Measurements from ENCODE around the gene RALGPS2.
A peak's percentile ranks its signal among the peaks of the same experiment; 100 is the strongest.
"Not testable (repeated sequence)": the region's sequence is repeated elsewhere in the genome, so short reads cannot be mapped to it uniquely, and the experiment has no call there.

Gene RALGPS2

GRCh38 chr1:178946855-178947676, 222.0 kb downstream of the RALGPS2 start:
- DNase-seq = no peak

GRCh38 chr1:178947677-178947981, 222.6 kb downstream of the RALGPS2 start:
- DNase-seq = no peak

- DNase-seq = no peak
These were observed 223.6 kb downstream of the RALGPS2 start for GRCh38 chr1:178948676-178949075.

- DNase-seq = not testable (repeated sequence)
These were observed 224.8 kb downstream of the RALGPS2 start for GRCh38 chr1:178949866-178950265.

- no peak for DNase-seq
These were observed 226.6 kb downstream of the RALGPS2 start for GRCh38 chr1:178951600-178951999.

GRCh38 chr1:178953034-178953433, 228.0 kb downstream of the RALGPS2 start:
- no peak for DNase-seq

- no peak for DNase-seq
These were observed 228.7 kb downstream of the RALGPS2 start for GRCh38 chr1:178953538-178954324.

GRCh38 chr1:178954325-178954690, 229.3 kb downstream of the RALGPS2 start:
- peak in 1 of 2 donors; percentile 61 for DNase-seq

GRCh38 chr1:178954937-178955336, 229.9 kb downstream of the RALGPS2 start:
- no peak for DNase-seq

- DNase-seq = no peak
These were observed 230.4 kb downstream of the RALGPS2 start for GRCh38 chr1:178955391-178955954.

- no peak for DNase-seq
These were observed 233.4 kb downstream of the RALGPS2 start for GRCh38 chr1:178958491-178958890.

- peak in 1 of 2 donors; percentile 28 for DNase-seq
These were observed 234.8 kb downstream of the RALGPS2 start for GRCh38 chr1:178959543-178960460.

- DNase-seq = no peak
These were observed 235.6 kb downstream of the RALGPS2 start for GRCh38 chr1:178960482-178961240.

- DNase-seq = no peak
These were observed 236.3 kb downstream of the RALGPS2 start for GRCh38 chr1:178961331-178961730.

- DNase-seq = no peak
These were observed 236.8 kb downstream of the RALGPS2 start for GRCh38 chr1:178961868-178962267.

GRCh38 chr1:178962853-178963711, 238.0 kb downstream of the RALGPS2 start:
- no peak for DNase-seq

- DNase-seq = no peak
These were observed 239.7 kb downstream of the RALGPS2 start for GRCh38 chr1:178964469-178965330.

- DNase-seq = no peak
These were observed 241.3 kb downstream of the RALGPS2 start for GRCh38 chr1:178966312-178966711.

GRCh38 chr1:178969226-178969987, 244.4 kb downstream of the RALGPS2 start:
- no peak for DNase-seq
